HG03025 (cell line): Measurements from ENCODE around the gene PSMB5.

Source experiments
- ATAC-seq: cut with Tn5 transposase; IDR thresholded peaks from one replicate; pipeline ENCODE4 v1.9.1; 2021; ENCODE audit warnings: mild to moderate bottlenecking, moderate library complexity; ENCODE audit not compliant: unreplicated experiment, low FRiP score

Gene PSMB5

DNA sequence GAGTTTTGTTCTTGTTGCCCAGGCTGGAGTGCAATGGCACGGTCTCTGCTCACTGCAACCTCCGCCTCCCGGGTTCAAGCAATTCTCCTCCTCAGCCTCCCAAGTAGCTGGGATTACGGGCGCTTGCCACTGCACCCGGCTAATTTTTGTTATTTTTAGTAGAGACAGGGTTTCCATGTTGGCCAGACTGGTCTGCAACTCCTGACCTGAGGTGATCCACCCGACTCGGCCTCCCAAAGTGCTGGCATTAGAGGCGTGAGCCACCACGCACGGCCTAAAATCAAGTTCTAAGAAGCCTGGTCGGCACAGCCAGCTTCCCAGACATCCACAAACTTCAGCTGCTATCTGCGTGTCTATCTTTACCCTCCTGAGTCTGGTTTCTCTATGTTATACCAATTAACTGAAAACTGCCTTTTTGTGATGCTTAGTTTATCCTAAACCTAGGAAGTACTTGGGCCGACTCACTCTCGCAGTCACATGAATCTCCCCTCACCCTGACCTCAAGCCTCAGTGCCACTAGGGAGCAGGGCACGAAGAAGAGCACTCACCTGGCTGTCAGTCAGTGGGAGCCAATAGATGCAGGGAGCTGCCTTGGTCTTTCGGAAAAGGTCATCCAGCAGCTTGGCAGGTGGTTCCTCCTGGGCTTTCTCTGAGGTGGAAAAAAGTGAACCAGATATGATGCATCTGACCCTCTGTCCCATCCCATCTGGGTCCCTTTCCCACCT is 26.0 kb upstream of the PSMB5 start:
- ATAC-seq = no peak

DNA sequence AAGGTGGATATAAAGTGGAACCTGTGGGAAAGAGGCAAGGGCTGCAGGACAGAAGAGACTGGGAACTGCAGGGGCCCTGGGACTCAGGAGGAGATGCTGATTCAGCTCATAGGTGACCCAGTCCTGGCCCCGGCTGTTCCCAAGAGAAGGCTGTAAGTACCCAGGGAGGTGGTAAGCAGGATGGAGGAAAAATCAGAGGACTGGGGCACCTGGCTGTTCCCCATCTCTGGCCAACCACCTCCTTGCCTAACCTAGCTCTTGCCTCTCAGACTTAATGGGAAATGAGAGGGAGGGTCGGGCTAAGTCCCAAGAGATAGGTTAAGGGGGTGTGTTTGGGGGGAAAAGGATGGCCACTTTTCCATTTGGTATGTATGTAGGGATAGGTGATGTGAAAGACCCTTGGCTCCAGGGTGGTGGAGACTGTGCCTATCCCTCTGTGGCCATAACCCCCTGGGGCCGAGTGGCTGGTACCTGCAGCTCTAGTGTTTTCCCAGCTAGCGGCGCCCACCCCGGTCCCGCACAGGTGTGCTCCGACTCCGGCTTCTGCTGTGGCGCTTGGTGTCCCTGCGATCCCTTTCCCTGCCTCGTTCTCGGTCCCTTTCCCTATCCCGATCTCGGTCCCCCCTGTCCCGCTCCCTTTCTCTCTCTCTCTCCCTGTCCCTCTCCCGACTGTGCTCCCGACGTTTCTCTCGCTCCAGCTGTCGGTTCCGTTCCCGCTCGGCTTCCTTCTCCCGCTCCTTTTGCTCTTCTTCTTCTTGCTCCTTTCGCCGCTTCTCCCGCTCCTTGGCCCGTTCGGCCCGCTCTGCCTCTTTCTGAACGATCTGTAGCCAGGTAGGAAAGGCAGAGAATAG is 24.2 kb upstream of the PSMB5 start:
- ATAC-seq = no peak

DNA sequence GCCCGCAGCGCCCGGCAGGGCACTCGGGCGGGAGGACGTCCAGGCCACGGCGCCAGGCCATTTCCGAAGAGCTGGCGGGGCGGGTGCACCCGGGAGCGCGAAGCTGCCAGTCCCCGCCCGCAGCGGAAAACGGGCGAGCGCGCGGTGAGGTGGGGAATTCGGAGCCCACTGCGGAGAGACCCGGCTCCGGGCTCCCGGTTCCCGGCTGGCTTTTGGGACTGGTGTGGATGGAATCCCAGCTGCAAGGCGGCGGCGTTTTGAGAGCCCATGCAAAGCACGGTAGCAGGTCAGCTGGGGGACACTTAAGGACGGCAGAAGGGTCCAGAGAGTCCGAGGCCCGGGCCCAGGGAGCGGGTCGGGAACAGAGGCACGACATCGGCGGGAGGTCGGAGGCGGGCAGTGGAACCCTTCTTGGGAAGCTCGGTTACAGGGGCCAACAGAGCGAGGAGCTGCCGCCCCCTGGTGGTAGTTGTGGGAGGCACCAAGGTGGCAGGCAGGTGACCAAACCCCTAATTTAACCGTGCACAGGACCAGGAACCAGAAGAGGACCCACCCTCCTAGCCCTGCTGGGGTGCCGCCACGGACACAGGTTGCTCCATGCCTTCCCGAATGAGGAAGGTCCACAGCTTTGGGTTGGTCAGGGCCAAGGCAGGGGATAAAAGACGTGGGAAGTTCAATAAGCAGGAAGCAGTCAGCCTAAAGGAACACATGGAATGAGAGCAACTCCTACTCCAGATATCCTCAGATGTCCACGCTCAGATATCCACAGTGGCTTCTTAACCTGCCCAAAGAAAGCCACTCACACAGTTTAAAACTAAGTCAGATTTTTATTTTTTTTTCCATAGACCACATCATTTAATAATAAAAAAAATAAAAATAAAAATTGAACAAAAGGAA is 23.3 kb upstream of the PSMB5 start:
- peak; percentile 60 for ATAC-seq

DNA sequence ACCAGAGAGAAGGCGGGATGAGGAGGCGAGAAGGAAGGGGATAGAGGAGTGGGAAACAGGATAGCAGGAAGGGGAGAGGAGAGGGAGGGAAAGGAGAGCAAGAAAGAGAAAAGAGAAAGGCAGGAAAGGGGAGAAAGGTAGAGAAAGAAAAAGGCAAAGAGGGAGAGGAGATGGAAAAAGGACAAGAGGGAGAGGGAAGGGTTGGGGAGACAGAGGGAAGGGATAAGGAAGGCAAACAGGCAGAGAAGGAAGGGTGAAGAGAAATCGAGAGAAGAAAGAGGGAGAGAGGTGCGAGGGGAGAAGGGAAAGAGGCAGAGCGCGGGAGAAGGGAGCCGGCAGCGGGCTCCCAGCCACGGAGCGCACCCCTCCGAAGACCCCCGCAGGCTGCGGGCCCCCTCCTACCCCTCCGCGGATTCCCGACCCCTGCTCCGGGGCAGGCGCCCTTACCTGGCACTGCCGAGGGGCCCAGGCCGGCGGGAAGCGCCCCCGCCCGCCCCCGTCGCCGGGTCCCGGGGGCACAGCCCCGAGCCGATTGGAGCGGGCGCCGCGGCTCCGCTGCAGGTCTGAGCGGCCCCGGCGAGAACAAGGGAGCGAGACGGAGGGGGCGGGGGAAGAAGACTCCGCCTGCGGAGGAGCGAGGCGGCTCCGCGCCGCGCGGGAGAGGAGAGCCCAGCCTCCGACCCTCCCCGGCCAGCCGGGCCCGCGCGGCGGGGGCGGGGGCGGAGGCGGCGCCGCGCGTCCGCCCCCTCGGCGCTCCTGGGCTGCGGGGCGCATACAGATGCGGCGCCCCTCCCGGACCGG is 22.5 kb upstream of the PSMB5 start, which contains the start of gene CDH24:
Gene CDH24 (minus strand): TSS at position 565 of the 801 bp plus-strand sequence. CDS start 1,787 bp downstream, outside the sequence.
- no peak for ATAC-seq

DNA sequence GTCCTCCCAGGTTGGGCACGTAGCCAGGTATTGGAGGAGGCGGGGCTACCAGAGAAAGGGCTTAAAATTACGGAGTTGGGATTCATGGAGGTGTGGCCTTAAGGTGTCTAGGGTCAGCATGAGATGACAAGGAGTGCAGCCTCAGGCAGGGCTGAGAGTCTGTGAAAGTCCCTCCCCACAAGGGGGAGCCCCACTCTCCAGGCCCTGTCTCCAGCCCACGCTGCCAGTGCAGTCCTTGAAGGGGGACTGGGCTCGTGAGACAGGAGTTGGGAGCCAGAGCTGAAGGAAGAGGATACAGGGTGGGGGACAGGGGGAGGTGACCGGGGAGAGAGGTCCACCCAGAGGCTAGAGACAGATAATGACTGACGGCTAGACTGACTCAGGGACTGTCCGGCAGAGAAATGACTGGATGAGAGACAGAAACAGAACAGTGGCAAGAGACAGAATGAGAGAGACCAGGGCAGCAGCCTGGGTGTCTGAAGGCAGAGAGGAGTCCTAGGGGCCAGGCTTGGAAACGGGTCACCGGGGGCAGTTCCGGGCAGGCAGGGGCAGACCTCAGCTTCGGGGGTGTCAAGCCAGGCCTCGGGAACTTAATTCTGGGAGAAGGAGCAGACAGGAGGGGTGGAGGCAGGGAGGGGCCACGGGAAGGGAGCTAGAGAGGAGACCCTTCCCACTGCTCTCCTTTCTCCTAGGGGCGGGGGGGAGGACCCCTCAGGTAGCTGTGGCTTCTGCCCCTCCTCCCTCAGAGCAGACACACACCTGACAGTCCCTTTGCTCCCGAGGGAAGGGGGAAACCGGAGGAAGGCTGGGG is 21.6 kb upstream of the PSMB5 start:
- ATAC-seq = no peak

DNA sequence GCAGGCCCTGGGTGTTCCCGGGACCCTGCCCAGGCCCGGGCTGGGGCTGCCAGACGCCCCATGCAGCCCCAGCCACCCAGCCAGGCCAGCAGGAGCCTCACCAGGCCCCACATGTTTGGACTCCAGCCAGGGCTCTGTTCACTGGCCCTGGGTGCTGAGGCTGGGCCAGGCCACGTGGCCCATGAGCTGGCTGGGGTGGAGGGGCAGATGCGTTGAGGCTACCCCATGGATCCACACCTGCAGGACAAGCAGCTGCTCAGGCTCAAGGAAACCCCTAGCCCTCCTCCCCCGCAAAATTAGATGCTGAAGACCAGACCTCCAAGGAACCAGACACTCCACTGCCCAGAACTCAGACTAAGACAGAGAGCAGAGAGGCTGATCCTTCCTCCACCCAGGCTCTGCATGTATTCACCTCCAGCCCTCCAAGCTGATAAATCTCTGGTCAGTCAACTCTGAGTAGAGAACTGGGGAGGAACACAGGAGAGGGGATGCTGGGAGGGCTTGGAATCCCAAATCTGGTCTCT is 21.0 kb upstream of the PSMB5 start:
- ATAC-seq = no peak

DNA sequence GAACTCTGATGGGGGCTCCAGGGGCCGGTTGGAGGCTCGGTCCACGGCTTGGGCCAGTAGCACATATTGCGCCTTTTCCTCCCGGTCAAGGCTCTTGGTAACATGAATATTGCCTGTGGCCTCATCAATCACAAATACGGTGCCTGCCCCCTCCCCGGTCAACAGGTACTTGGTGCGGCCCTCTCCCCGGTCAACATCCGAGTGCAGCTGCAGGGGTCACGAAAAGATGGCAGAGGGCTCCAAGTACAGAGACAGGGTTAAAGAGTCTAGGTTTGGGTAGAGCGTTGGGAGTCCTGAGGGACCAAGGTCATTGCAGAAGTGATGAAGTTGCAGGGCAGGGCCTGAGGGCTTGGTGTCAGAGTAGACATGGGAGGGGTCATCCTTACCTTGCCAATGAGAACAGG is 20.4 kb upstream of the PSMB5 start:
- no peak for ATAC-seq

DNA sequence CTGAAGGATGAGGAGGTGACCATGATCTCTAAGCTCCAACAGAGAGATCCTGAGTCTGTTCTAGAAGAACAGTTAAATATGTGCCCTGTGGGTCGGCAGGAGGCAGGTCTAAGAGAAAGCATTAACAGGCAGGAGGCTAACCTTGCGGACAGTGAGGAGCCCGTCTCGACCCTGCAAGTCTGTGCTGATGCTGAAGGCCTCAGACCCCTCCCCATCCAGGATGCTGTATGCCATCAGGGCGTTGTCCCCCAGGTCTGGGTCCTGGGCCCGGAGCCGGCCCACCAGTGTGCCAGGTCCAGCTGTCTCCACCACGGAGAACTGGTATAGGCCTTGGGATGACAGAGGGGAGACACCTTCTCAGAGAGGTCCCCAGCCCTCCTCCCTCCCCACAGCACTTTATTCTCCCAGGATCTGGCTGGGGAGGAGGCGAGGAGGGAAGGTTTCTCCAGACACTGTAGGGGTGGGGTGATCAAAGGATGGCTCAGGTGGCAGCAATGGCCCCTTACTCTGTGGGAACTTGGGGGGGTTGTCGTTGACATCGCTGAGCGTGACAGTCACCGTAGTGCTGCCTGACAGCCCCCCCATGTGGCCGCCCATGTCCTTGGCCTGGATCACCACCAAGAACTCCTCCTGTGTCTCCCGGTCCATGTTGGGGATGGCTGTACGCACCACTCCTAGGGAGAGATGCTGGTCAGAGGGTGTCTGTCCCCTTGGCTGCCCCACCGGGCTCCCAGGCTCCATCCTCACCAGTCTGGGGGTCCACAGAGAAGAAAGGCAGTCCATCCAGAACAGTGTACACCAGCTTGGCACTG is 19.5 kb upstream of the PSMB5 start:
- ATAC-seq = no peak

DNA sequence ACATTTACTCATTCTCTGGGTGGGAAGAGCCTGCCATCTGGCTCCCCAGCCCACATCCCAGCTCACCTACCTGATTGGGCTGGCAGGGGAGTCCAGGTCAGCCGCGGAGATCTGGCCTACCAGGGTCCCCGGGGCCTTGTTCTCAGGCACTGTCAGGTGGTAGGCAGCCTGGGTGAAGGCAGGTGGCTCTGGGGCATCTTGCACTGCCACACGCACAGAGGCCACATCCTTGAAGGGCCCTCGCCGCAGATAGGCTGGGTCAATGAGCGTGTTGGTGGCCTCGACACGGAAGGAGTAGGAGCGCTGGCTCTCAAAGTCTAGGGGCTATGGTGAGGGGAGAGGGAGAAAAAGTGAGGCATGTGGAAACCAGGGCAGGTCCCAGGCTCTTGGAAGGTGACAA is 18.7 kb upstream of the PSMB5 start:
- ATAC-seq = no peak

DNA sequence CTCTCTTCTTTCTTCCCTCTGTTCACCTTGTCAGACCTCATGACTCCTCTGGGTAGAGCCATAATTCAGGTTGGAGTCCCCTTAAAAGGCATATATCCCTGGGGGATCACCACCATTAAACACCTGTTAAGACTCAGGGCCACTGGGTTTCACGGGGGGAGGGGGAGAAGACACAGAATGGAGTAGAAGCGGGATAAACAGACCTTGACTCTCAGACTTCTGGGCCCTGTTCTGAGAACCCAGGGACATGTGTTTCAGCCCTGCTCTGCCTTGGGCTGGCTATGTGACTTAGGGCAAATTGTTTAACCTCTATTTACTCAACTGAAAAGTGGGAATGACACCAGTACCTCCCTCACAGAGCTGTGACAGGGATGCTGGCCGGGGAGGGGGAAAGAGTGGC is 18.0 kb upstream of the PSMB5 start:
- no peak for ATAC-seq

DNA sequence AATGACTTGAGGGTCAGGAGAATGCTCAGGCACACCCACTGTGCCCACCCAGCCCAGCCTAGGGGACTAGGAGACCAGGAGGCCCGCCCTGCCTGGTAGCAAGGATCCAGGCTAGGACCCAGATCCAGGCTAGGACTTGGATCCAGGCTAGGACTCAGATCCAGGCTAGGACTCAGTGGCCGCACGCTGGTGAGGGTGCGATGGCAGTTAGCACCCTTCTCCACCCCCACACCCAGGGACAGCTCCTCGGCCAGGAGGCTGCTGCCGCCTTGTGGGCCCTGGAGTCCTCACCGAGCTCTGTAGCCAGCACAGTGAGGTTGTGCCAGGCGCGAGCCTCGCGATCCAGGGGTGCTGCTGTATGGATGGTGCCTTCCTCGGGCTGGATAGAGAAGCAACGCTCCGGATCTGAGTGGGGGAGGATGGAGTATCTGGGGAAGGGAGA is 17.5 kb upstream of the PSMB5 start:
- ATAC-seq = no peak

DNA sequence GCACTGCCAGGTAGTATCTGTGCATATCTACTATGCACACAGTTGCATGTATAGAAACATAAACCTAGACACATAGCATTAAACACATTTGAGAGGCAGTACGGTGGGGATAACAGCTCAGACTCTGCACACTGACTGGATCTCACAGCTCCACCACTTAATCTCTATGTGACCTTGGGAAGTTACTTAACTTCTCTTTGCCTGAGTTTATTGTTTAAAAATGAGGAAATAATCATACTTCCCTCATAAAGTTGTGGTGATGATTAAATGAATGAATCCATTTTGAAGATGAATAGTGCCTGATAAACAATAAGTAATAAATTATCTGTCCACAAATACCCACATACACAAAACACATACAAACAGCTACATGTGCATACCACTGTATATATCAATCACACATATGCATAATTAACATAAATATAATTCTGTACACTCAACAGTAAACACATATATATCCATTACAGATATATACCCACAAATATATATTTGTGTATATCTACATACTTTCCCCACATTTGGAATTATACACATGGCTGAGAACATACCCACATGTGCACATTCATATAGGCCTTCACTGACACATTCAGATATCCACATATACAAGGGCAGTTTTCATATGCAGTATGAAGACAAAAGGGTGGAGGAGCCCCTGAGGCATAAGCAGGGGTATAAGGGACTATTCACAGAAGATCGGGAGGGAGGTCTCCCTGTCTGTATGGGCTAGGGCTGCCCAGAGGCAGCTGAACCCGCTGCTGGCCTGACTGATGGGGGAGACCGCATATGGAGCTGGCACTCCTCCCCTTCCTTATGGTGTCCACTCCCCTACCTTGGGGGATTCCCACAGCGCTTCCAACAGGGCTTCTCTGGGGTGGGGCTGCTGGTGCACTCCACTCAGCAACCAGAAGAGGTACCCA is 16.7 kb upstream of the PSMB5 start:
- no peak for ATAC-seq

DNA sequence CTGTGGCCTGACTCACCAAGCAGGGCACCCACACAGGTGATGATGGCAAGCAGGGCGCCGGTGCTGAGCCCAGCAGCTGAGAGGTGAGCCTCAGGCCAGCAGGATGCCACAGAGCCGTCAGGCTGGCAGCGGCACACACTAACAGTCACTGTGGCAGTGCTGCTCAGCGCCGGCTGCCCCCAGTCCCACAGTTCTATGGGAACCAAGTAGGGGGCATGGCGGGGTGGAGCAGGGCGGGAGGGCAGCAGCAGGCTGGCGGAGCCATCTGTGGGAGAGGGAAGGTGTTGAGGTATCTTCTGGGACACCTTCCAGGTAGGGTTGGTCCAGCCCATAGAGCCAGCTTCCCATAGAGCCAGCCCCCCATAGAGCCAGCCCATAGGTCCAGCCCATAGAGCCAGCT is 14.3 kb upstream of the PSMB5 start:
- ATAC-seq = no peak

DNA sequence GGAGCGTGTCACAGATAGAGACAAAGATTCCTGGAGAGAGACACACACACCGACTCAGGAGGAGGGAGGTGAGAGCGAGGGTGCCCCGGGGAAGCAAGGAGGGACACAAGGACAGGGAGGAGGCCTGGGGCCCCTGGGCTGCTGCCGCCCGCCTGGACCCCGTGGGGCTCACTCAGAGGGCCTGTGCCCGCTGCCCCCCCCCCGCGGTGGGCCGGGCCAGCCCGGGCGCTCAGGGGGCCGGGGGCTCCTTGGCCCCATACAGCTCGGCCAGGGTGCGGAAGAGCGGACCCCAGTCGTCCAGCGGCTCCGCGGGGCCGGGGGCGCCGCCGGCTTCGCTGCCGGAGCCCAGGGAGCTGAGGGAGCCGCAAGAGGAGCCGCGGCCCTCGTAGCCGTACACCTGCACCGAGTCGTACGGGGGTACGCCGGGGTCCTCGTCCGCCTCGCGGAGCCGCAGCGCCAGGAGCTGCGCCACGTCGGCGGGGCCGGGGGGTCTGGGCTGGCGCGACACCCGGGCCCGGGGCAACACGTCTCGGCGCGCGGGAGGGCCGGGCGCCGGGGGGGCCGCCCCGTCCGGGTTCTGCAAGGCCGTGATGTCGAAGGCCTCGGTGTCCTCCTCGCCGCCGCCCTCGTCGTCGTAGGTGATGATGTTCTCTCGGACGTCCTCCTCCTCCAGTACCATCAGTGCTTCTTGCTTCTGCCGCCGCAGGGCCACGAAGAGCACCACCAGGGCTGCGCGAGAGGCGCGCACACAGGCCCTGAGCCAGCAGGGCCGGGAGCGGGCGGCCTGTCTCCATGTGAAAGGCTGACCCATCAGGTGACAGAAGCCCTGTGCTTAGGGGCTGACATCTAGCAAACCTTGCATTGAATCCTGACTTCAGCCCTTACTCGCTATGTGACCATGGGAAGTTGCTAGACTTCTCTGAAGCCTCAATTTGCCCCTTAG is 13.3 kb upstream of the PSMB5 start:
- no peak for ATAC-seq

DNA sequence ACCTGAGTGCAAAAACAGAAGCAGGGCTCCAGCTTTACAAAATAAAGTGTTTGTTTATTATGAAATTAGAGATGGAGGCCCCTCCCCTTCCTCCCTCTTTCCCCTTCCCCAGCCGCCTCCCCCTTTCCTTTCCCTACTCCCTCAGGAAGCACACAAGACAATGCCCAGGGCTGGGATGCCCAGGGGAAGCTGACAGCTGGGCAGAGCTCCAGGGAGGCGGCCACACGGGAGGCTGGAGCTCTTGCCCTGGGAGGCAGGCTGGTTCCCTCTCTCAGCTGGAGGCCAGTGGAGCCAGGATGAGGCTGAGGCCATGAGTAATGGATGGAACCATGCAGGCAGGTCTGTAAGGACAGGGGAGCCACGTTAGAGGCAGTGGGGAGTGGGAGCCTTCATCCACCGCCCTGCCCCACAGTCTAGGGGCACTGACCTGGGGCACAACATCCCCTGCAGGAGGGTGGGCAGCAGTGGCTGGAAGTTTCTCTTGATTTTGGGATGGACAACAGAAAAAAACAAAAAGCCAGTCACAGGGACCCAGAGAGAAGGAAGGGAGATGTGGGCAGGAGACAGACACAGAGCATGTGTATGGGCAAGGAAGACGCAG is 12.4 kb upstream of the PSMB5 start:
- no peak for ATAC-seq
